Measurements from ENCODE around the gene GATA1. TPM values are rescaled to one million over a fixed set of nuclear protein-coding genes. Genes with fewer than 3 reads are reported as not detected.
A peak's percentile ranks its signal among the peaks of the same experiment; 100 is the strongest.

GATA1 gene
- total RNA-seq, 1 donor from 2014 or later = not detected

GRCh38 chrX:48791063-48791820 lies 4.9 kb downstream of the GATA1 start:
- FAIRE-seq = peak; percentile 52

DNA sequence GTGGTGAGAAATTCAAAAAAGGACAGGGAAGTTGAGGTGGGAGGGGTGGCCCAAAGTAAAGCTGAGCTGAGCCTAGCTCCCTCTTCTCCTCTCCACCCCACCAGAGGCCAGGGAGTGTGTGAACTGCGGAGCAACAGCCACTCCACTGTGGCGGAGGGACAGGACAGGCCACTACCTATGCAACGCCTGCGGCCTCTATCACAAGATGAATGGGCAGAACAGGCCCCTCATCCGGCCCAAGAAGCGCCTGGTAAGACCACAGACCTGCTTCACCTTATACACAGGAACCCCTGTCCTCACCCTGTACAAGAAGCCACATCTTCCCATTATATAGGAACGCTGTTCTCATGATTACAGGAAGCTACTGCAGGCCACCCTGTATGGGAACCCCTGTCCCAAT lies 5.8 kb downstream of the GATA1 start:
- Histone ChIP-seq H3K27me3 (ENCODE audit: control insufficient read depth, insufficient read depth, low read length) (no peaks in the 10 kb centered on the region), H3K4me3 (ENCODE audit: low read depth, low read length) (no peak overlapping the region), H3K36me3 (ENCODE audit: control insufficient read depth, insufficient read depth, low read length) (no peaks in the 10 kb centered on the region)
- no peak for TF ChIP-seq CTCF (IDR thresholded peaks at IDR 0.05; ENCODE audit: insufficient read depth, low read length, severe bottlenecking)
- no peak for DNase-seq (ENCODE audit: low read depth)
- no peak for FAIRE-seq

More at GRCh38 chrX:48791063-48791820, 4.9 kb downstream of the GATA1 start:
- TF ChIP-seq CTCF (IDR thresholded peaks at IDR 0.05; ENCODE audit: insufficient read depth, low read length, severe bottlenecking) = no peak
- no peaks in the 10 kb centered on the region for H3K27me3 ChIP-seq (ENCODE audit: control insufficient read depth, insufficient read depth, low read length)
- no peaks in the 10 kb centered on the region for H3K36me3 ChIP-seq (ENCODE audit: control insufficient read depth, insufficient read depth, low read length)
- no peak for DNase-seq (ENCODE audit: low read depth)
- no peak overlapping the region for H3K4me3 ChIP-seq (ENCODE audit: low read depth, low read length)

DNA sequence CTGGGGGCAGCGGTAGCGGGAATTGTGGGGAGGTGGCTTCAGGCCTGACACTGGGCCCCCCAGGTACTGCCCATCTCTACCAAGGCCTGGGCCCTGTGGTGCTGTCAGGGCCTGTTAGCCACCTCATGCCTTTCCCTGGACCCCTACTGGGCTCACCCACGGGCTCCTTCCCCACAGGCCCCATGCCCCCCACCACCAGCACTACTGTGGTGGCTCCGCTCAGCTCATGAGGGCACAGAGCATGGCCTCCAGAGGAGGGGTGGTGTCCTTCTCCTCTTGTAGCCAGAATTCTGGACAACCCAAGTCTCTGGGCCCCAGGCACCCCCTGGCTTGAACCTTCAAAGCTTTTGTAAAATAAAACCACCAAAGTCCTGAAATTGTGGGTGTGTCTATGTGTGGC lies 7.5 kb downstream of the GATA1 start:
- TF ChIP-seq CTCF (IDR thresholded peaks at IDR 0.05; ENCODE audit: insufficient read depth, low read length, severe bottlenecking) = no peak
- H3K27me3 ChIP-seq (ENCODE audit: control insufficient read depth, insufficient read depth, low read length) = no peaks in the 10 kb centered on the region
- H3K36me3 ChIP-seq (ENCODE audit: control insufficient read depth, insufficient read depth, low read length) = no peaks in the 10 kb centered on the region
- no peak overlapping the region for H3K4me3 ChIP-seq (ENCODE audit: low read depth, low read length)
- FAIRE-seq (no peak), DNase-seq (ENCODE audit: low read depth) (no peak)

DNA sequence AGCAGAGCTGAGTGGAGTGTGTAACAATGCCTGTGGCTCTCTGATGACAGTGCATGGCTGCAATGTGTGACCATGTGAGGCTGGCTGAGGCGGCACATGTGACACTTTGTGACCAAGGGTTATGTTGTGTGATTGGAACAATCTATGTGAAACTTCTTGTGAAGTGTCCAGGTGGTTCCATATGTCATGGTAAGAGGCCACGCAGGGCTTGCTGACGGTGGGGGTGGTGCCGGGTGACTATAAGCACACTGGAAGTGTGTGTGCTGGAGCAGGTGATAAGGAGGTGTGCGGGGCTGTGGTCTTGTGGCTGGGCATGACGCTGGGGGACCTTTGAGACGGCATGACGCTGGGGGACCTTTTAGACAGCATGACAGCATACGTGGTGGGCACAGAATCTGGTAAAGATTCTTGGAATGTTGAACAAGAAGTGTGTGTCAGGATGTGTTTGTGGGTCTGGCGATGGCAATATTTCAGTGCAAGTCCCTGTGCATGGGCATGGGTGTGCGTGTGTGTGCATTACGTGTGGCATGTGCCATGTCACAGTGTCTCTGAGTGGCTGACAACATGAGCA lies 8.0 kb downstream of the GATA1 start:
- no peak for TF ChIP-seq CTCF (IDR thresholded peaks at IDR 0.05; ENCODE audit: insufficient read depth, low read length, severe bottlenecking)
- DNase-seq (ENCODE audit: low read depth) (no peak), FAIRE-seq (no peak)
- no peak overlapping the region for H3K4me3 ChIP-seq (ENCODE audit: low read depth, low read length)
- H3K36me3 ChIP-seq (ENCODE audit: control insufficient read depth, insufficient read depth, low read length) = no peaks in the 10 kb centered on the region
- H3K27me3 ChIP-seq (ENCODE audit: control insufficient read depth, insufficient read depth, low read length) = no peaks in the 10 kb centered on the region

GRCh38 chrX:48794911-48795515 lies 8.6 kb downstream of the GATA1 start:
- no peak overlapping the region for H3K4me3 ChIP-seq (ENCODE audit: low read depth, low read length)
- peak; percentile 52 for DNase-seq (ENCODE audit: low read depth)
- TF ChIP-seq CTCF (IDR thresholded peaks at IDR 0.05; ENCODE audit: insufficient read depth, low read length, severe bottlenecking) = no peak
- no peaks in the 10 kb centered on the region for H3K36me3 ChIP-seq (ENCODE audit: control insufficient read depth, insufficient read depth, low read length)
- no peak for FAIRE-seq
- no peaks in the 10 kb centered on the region for H3K27me3 ChIP-seq (ENCODE audit: control insufficient read depth, insufficient read depth, low read length)
